PC-9 (cell line): ENCODE data around the gene NELL1.

ENCODE experiments used
- CTCF ChIP-seq: fragments of 200-600 bp; sonication (generic); conservative IDR thresholded peaks from 2 replicates; pipeline ENCODE4 v1.6.1; 2017; ENCODE audit warnings: mixed run types, antibody characterized with exemption, mild to moderate bottlenecking, moderate library complexity
- EZH2 ChIP-seq: fragments of 200-600 bp; sonication (generic); IDR thresholded peaks from 2 replicates; pipeline ENCODE4 v1.8.0; 2017; ENCODE audit warnings: antibody characterized with exemption, low read depth

DNA sequence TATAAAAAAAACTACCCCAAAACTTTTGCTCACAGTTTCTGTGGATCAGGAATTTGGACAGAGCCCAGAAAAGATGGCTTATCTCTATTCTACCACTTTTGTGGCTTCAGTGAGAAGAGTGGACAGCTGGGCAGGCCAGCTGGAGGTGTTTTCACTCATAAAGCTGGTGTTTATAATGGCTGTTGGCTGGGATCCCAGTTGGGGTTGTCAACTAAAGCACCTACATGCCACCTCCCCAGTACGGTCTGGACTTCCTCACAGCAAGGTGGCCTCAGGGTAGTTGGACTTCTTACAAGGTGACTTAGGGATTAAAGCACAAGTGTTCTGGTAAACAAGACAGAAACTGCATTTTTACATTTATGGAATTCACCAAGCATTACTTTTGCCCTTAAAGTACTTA is 171.0 kb downstream of the NELL1 start:
- no peak for TF ChIP-seq CTCF
- no peak for TF ChIP-seq EZH2
